Epithelial cell of esophagus (primary cell): ENCODE measurements around the gene STX18.

Experiments used
- DNase-seq: peaks from one replicate; pipeline ENCODE4 v3.0.0; 2010; ENCODE audit warnings: low read depth
- H3K4me3 ChIP-seq: 2 replicates; pipeline ENCODE4 v1.5.1; 2011; ENCODE audit warnings: mild to moderate bottlenecking, low read length, control low read depth
- TF ChIP-seq, protein P1 (sequence below): IDR thresholded peaks from 2 replicates; pipeline ENCODE4 v1.5.1; 2011; ENCODE audit warnings: low read depth, mild to moderate bottlenecking, low read length, control low read depth, inconsistent platforms; ENCODE audit not compliant: insufficient read depth; ENCODE audit errors: missing control alignments

Gene STX18

DNA sequence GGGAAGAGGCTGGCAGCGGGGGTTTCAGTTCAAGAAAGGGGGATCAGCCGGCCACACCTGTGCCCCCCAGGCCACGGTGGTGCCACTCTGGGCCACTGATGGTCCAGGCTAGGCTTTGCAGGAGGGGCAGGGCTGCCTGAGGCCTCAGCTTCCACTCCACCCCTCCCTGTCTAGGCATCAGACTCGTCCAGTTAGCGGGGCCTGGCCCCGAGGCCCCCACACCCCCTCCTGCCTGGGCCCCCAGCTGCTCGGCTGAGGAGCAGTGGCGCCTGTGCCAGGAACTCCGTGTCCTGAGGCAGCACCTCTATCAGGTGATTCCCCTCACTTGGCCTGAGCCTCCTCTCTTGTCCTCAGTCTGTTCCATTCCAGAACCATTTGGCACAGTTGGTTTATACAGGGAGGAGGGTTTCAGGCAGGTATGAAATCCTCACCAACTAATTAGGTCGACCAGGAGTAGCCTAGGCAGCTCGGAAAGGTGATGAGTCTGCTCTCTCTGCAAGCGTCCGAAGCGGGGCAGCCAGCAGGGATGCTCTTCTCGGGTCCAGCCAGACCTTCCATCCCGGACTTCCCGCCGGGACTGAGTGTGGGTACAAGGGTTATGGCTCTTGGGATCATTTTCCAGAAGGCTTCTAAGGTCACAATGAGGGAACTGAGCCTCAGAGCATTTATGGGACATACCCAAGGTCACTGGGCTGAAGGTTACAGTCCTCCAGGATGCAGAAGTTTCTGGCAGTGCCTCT, 152.8 kb downstream of the STX18 start:
- no peak for DNase-seq
- TF ChIP-seq, protein P1, sequence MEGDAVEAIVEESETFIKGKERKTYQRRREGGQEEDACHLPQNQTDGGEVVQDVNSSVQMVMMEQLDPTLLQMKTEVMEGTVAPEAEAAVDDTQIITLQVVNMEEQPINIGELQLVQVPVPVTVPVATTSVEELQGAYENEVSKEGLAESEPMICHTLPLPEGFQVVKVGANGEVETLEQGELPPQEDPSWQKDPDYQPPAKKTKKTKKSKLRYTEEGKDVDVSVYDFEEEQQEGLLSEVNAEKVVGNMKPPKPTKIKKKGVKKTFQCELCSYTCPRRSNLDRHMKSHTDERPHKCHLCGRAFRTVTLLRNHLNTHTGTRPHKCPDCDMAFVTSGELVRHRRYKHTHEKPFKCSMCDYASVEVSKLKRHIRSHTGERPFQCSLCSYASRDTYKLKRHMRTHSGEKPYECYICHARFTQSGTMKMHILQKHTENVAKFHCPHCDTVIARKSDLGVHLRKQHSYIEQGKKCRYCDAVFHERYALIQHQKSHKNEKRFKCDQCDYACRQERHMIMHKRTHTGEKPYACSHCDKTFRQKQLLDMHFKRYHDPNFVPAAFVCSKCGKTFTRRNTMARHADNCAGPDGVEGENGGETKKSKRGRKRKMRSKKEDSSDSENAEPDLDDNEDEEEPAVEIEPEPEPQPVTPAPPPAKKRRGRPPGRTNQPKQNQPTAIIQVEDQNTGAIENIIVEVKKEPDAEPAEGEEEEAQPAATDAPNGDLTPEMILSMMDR, result no peak
- H3K4me3 ChIP-seq, result no peak overlapping the region

DNA sequence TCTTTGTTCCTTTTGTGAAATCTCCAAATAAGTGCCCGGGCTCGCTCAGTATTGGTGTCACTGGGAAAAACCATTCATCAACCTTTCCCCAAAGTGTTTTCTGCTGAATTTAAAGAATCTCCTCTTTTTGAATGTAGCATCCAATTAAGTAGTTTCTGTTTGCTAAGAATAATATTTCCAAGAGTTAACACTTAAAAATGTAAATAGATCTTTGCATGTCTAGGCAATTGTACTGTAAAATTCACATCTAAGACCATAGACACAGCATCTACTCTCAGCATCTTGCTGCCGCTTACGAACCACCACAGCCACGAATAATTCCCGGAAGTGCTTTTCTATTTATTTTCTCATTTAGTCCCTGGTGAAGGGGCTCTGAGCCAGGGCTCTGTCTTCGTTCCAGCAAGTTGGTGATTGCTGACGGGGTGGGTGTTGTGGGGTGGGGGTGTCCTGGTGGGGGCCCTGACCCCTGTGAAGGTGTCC, 153.5 kb downstream of the STX18 start:
- peak overlapping the region; percentile 45 for H3K4me3 ChIP-seq
- TF ChIP-seq, protein P1, result no peak
- DNase-seq, result no peak

DNA sequence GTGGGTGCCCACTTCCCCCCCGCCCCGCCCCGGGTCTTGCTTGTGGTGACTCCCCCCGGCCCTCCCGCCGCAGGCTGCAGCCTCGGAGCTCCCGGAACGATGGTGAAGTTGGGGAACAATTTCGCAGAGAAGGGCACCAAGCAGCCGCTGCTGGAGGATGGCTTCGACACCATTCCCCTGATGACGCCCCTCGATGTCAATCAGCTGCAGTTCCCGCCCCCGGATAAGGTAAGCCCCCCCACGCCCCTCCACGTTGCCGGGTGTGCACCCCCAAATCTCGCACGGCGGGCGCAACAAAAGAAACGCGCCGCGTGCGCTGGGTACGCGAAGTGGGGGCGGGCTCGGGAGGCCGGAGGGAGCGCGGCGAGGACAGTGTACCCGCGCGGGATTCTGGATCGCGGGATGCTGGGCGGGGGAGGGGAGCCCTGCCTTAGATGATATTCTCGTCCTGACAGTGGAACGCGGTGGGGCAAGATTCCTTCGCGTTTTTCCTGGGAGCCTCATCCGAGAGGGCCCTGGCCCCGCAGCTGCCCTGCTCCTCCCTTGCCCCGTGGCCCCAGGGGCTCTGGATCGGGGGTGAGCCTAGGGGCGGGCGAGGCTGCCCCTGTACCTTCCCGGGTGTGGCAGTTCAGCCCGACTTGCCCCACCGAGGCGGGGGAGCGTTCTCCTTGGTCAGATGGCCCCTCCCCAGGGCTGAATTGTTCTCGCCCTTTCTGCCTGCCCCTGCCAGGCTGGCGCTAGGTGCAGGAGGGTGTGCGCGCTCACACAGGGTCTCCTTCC, 154.1 kb downstream of the STX18 start:
- DNase-seq, result peak; percentile 16
- TF ChIP-seq, protein P1, result no peak

DNA sequence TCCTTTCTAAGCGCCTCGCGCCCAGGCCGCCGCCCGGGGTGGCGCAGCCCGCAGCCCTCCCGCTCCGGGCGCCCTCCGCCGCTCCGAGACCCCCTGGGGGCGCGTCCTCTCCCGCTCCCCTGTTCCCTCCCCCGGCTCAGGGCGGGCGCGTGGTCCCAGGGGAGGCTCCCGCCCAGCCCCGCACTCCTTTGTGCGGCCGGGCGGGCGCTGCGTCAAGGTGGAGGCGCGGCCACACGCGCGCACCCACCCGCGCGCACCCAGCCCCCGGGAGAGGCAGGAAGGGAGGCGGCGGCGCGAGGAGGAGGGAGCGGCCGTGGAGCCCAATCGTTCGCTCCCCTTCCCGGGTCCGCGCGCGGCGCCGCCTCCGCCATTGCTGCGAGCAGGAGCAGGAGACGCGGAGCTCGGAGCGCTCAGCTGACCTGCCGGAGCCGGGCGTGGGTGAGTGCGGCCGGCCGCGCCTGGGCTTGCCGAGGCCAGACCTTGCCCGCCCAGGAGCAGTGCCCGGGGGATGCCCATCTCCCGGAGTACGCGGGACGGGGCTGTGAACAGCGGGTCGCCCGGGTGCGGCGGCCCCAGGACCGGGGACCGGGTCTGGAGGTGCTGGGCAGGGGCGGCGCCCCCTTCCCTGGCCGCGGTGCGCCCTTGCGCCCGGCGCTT, 155.0 kb downstream of the STX18 start, which contains the start of gene NSG1:
NSG1 (plus strand) TSS at position 367 of the 657 bp plus-strand sequence. CDS start 528 bp downstream, outside the sequence.
- TF ChIP-seq, protein P1, result no peak
- DNase-seq, result peak; percentile 69
- H3K4me3 ChIP-seq, result peak within 1 kb of the TSS; percentile 45

More for the DNA sequence above, 154.1 kb downstream of the STX18 start:
- H3K4me3 ChIP-seq, result peak overlapping the region; percentile 45

DNA sequence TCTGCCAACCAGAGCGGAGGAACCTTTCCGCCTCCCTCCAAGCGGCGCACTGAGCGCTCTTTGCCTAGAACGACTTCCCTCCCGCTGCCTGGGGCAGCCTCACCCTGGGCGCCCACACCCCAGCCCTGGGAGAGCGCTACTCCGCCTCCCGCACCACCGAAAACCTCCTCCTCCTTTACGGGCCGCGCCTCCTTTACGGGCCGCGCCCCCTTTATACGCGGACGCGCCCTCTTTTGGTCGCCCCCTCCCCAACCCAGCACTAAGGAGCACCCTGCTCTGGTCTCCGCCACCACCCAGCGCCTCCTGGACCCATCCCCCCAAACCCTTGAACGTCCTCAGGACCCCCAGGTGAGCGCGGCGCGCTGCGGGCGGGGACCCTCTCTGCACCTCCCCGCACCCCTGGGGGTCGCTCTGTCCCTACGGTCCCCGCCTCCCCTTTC, 155.5 kb downstream of the STX18 start:
- peak overlapping the region; percentile 45 for H3K4me3 ChIP-seq
- TF ChIP-seq, protein P1, result no peak
- DNase-seq, result peak; percentile 49

DNA sequence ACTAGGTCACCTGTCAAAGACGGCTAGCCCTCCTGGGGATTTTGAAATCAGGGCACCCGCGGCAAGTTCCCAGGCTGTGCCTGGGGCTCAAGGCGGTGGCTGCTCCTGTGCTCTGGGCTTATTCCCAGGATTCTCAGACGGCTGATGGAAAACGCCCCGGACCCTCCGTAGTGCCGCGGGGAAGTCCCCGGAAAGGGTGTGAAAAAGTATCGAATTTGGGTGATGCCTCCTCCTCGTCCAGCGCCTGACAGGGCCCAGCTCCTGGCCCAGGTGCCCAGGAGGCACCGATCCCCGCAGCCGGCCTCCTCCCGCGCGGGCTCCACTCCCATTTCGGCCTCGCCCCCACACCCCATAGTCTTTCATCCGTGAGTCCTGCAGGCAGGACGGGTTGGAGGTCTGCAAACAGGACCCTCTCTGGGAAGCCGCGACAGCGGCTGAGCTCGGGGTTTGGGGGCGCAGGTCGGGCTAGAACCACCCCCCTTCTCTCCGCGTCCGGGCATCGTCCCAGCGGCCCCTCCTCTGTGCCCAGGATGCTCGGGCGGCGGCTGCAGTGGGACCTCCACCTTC, 156.0 kb downstream of the STX18 start:
- DNase-seq, result no peak
- peak overlapping the region; percentile 45 for H3K4me3 ChIP-seq
- TF ChIP-seq, protein P1, result no peak
